B cell (primary cell): ENCODE results near the gene SNRPE. TPM values are rescaled to one million over a fixed set of nuclear protein-coding genes. Genes with fewer than 3 reads are reported as not detected.
"Not testable (repeated sequence)": the region's sequence is repeated elsewhere in the genome, so short reads cannot be mapped to it uniquely, and the experiment has no call there.

Experiments
- ATAC-seq: fragments of 200-7000 bp; cut with Tn5 transposase; one replicate; pipeline ENCODE4 v1.10.0; 2021; ENCODE audit warnings: low read depth, mild to moderate bottlenecking, moderate number of reproducible peaks, moderate library complexity
- CTCF ChIA-PET: fragments of 350-600 bp; sonication (Branson Sonifier 250); formaldehyde crosslinking; loops from one replicate; lab custom pipeline; 2021; ENCODE audit warnings: antibody characterized with exemption, inconsistent platforms; lab: Charles Lee
- POLR2A ChIA-PET: fragments of 350-600 bp; sonication (Branson Sonifier 250); formaldehyde crosslinking; loops from one replicate; lab custom pipeline; 2021; ENCODE audit warnings: antibody characterized with exemption; lab: Charles Lee
- DNase-seq: peaks from one replicate; pipeline ENCODE4 v3.0.0; 2013
- H2AFZ ChIP-seq: 2 replicates; pipeline ENCODE4 v1.6.1; 2012; ENCODE audit warnings: mild to moderate bottlenecking, low read depth, low read length; ENCODE audit not compliant: insufficient read depth, poor library complexity, severe bottlenecking
- H3K27ac ChIP-seq, 2 donors: 1 replicate in 1 of 2; 2 replicates in 1 of 2; pipeline ENCODE4 v1.5.1; 2012 to 2013; ENCODE audit warnings: low read length in 2 of 2, mild to moderate bottlenecking in 2 of 2, moderate library complexity in 1 of 2
- H3K27me3 ChIP-seq, 4 experiments: fragments of 200-600 bp in 1 of 4; sonication (generic) in 1 of 4; replicated peaks in 1 of 4; 1 replicate in 2 of 4; 2 replicates in 2 of 4; pipeline versions ENCODE4 v1.6.1 to v1.7.0; 2013 to 2016; ENCODE audit warnings: low read length in 3 of 4, mild to moderate bottlenecking in 2 of 4, mixed read lengths in 1 of 4, moderate library complexity in 1 of 4; ENCODE audit not compliant: insufficient read depth in 4 of 4, control insufficient read depth in 3 of 4; ENCODE audit errors: control extremely low read depth in 1 of 4
- H3K36me3 ChIP-seq, 2 experiments: replicated peaks in 1 of 2; 1 replicate in 1 of 2; 2 replicates in 1 of 2; pipeline versions ENCODE4 v1.6.1 to v1.7.1; 2013; ENCODE audit warnings: low read length in 1 of 2; ENCODE audit not compliant: insufficient read depth in 2 of 2, control insufficient read depth in 1 of 2; ENCODE audit errors: control extremely low read depth in 1 of 2, extremely low read depth in 1 of 2
- H3K4me1 ChIP-seq, 2 donors: fragments of 200-600 bp in 1 of 2; sonication (generic) in 1 of 2; 1 replicate in 1 of 2; 2 replicates in 1 of 2; pipeline versions ENCODE4 v1.5.1 to v1.6.1; 2013 to 2017; ENCODE audit warnings: low read length in 2 of 2; ENCODE audit not compliant: control insufficient read depth in 2 of 2, insufficient read depth in 2 of 2
- H3K4me2 ChIP-seq: replicated peaks from 2 replicates; pipeline ENCODE3; 2012; ENCODE audit warnings: mild to moderate bottlenecking, low read depth, low read length; ENCODE audit not compliant: poor library complexity, severe bottlenecking
- H3K4me3 ChIP-seq, 5 experiments: fragments of 200-600 bp in 1 of 5; sonication (generic) in 1 of 5; 1 replicate in 3 of 5; 2 replicates in 2 of 5; pipeline versions ENCODE4 v1.5.1 to v1.7.0; 2011 to 2016; ENCODE audit warnings: low read length in 4 of 5, mild to moderate bottlenecking in 4 of 5, low read depth in 2 of 5, control low read depth in 1 of 5, moderate library complexity in 1 of 5; ENCODE audit not compliant: insufficient read depth in 1 of 5; ENCODE audit errors: control extremely low read depth in 1 of 5, extremely low read depth in 1 of 5
- H3K79me2 ChIP-seq: fragments of 200-600 bp; sonication (generic); one replicate; pipeline ENCODE4 v1.6.0; 2016; ENCODE audit warnings: low read length; ENCODE audit not compliant: control insufficient read depth, insufficient read depth
- H3K9ac ChIP-seq: fragments of 200-600 bp; sonication (generic); 2 replicates; pipeline ENCODE4 v1.6.1; 2017; ENCODE audit warnings: mild to moderate bottlenecking, low read length, moderate library complexity
- H3K9me3 ChIP-seq, 3 donors: one replicate each; pipeline versions ENCODE4 v1.6.1 to v1.7.1; 2013; ENCODE audit warnings: low read length in 2 of 3; ENCODE audit not compliant: control insufficient read depth in 2 of 3, insufficient read depth in 1 of 3; ENCODE audit errors: control extremely low read depth in 1 of 3
- H4K20me1 ChIP-seq: 2 replicates; pipeline ENCODE4 v1.6.0; 2012; ENCODE audit warnings: mild to moderate bottlenecking, low read length; ENCODE audit not compliant: insufficient read depth, control insufficient read depth, poor library complexity, severe bottlenecking
- H3K27ac Mint-ChIP-seq: one replicate; pipeline ENCODE4 v1.8.0; 2021; ENCODE audit warnings: mixed read lengths
- H3K27me3 Mint-ChIP-seq: one replicate; pipeline ENCODE4 v1.8.0; 2021; ENCODE audit warnings: mixed read lengths
- H3K4me1 Mint-ChIP-seq: one replicate; pipeline ENCODE4 v1.8.0; 2021; ENCODE audit warnings: mixed read lengths
- H3K4me3 Mint-ChIP-seq: one replicate; pipeline ENCODE4 v1.8.0; 2021; ENCODE audit warnings: mixed read lengths
- H3K9me3 Mint-ChIP-seq: one replicate; pipeline ENCODE4 v1.8.0; 2022; ENCODE audit warnings: mixed read lengths; ENCODE audit not compliant: insufficient read depth
- CTCF ChIP-seq: fragments of 200-600 bp; IDR thresholded peaks from one replicate; pipeline ENCODE4 v1.8.0; 2022; ENCODE audit warnings: antibody characterized with exemption, mild to moderate bottlenecking
- EZH2 ChIP-seq: IDR thresholded peaks from 2 replicates; pipeline ENCODE4 v1.6.1; 2012; ENCODE audit warnings: borderline replicate concordance, low read depth, mild to moderate bottlenecking, moderate library complexity, low read length; ENCODE audit not compliant: insufficient read depth, poor library complexity, severe bottlenecking
- WGBS: methylation state at CpG from one replicate; pipeline ENCODE4 v1.1.5; 2013; ENCODE audit warnings: missing lambda C conversion rate; ENCODE audit not compliant: insufficient coverage; 5-methylcytosine and 5-hydroxymethylcytosine counted together
- intact Hi-C: fragments of 100-400 bp; cut with micrococcal nuclease; formaldehyde crosslinking; loops from one replicate; pipeline ENCODE4 v1.10.0; 2022
- polyA plus RNA-seq: library from polyadenylated mRNA; depleted of rRNA; stranded (reverse); fragments of >200 nt; gene quantifications from 2 replicates; pipeline ENCODE4 v1.2.3, GENCODE V29; 2012
- total RNA-seq, 2 donors: library from RNA; stranded (reverse); fragments of 120-200 nt in 1 of 2; gene quantifications; 1 replicate in 1 of 2; 2 replicates in 1 of 2; pipeline versions ENCODE4 v1.2.3 to v1.2.4, GENCODE V29; 2013 to 2022

SNRPE gene
- total and polyA plus RNA-seq, 2 donors (not counting 1 experiment from before 2014, with no cell fraction given), result 76.9 to 80.8 TPM

DNA sequence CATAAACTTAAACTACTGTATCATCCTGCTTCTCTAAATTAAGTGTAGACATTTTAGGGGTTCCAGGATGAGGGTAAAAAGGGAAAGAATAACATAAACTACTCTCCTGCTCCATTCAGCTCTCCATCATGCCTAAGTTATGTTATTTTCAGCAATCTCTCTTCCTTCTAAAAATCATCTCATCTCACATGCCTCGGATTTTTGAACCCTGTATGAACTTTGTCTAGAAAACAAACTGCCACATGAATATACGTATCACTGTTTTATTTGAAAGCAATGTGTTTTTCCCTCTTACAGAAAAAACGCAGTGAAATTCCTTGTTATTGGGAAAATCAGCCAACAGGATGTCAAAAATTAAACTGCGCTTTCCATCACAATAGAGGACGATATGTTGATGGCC lies 33.4 kb upstream of the SNRPE start:
- Mint-ChIP-seq H3K27me3 (no peaks in the 10 kb centered on the region), H3K4me1 (peaks cover 6% of the 10 kb centered on the region), H3K27ac (no peak overlapping the region), H3K4me3 (no peak overlapping the region), H3K9me3 (no peaks in the 10 kb centered on the region)
- DNase-seq, result no peak
- no CpG with 5 or more reads among the region's 5 CpGs for WGBS
- H3K4me1 ChIP-seq, result no peaks in the 10 kb centered on the region
- H3K9ac ChIP-seq, result no peak overlapping the region
- no peak for ATAC-seq
- H3K27me3 ChIP-seq, result no peaks in the 10 kb centered on the region
- H3K79me2 ChIP-seq, result peaks cover 29% of the 10 kb centered on the region
- CTCF ChIA-PET, result interaction anchor here (0.7 kb wide), 1 partner anchor 80 kb away, joined by 3 read pairs; no protein-coding TSS in a partner anchor
- no peak overlapping the region for H3K27ac ChIP-seq
- no peak overlapping the region for H3K4me3 ChIP-seq
- POLR2A ChIA-PET, result no interaction called here
- H3K4me2 ChIP-seq, result no peak overlapping the region
- no peak for TF ChIP-seq EZH2
- TF ChIP-seq CTCF, result no peak
- intact Hi-C loops, result no loop called here
- H3K9me3 ChIP-seq, result no peaks in the 10 kb centered on the region
- H2AFZ ChIP-seq, result no peak overlapping the region
- H4K20me1 ChIP-seq, result peaks cover 29% of the 10 kb centered on the region
- peaks cover 25 to 88% of the 10 kb centered on the region in 2 experiments for H3K36me3 ChIP-seq

GRCh38 chr1:203828503-203828902 lies 32.9 kb upstream of the SNRPE start:
- Histone ChIP-seq H3K27ac (no peak overlapping the region), H3K79me2 (peaks cover 24% of the 10 kb centered on the region), H2AFZ (no peak overlapping the region), H3K36me3 (peaks cover 21 to 86% of the 10 kb centered on the region in 2 experiments), H3K9ac (no peak overlapping the region), H3K4me1 (no peaks in the 10 kb centered on the region), H3K4me3 (no peak overlapping the region), H4K20me1 (peaks cover 24% of the 10 kb centered on the region), H3K9me3 (no peaks in the 10 kb centered on the region), H3K4me2 (no peak overlapping the region), H3K27me3 (no peaks in the 10 kb centered on the region)
- CTCF ChIA-PET, result no interaction called here
- no CpG with 5 or more reads among the region's 1 CpG for WGBS
- DNase-seq, result no peak
- Mint-ChIP-seq H3K9me3 (no peaks in the 10 kb centered on the region), H3K4me1 (peaks cover 6% of the 10 kb centered on the region), H3K4me3 (no peak overlapping the region), H3K27ac (no peak overlapping the region), H3K27me3 (no peaks in the 10 kb centered on the region)
- no peak for ATAC-seq
- intact Hi-C loops, result no loop called here
- POLR2A ChIA-PET, result no interaction called here
- TF ChIP-seq CTCF (no peak), EZH2 (no peak)

- peaks cover 17% of the 10 kb centered on the region for H3K79me2 ChIP-seq
- H2AFZ ChIP-seq, H3K4me3 ChIP-seq, ATAC-seq, DNase-seq, H3K27ac ChIP-seq, intact Hi-C loops, H3K27me3 Mint-ChIP-seq, H3K4me1 ChIP-seq, H3K9me3 ChIP-seq, H3K4me1 Mint-ChIP-seq, H3K4me3 Mint-ChIP-seq, H3K9ac ChIP-seq, H3K9me3 Mint-ChIP-seq, H3K4me2 ChIP-seq, H3K27me3 ChIP-seq: not testable (repeated sequence)
- peak overlapping the region; percentile 22 for H3K27ac Mint-ChIP-seq
- CTCF ChIA-PET, result interaction anchor here (0.5 to 1.5 kb wide), 2 partner anchors 32 to 53 kb away, joined by 3 read pairs; no protein-coding TSS in a partner anchor
- H3K36me3 ChIP-seq, result peaks cover 19 to 90% of the 10 kb centered on the region in 2 experiments
- WGBS, result no CpG with 5 or more reads among the region's 5 CpGs
- POLR2A ChIA-PET, result interaction anchor here (0.6 kb wide), 1 partner anchor 1792 kb away, joined by 5 read pairs; no protein-coding TSS in a partner anchor
- peaks cover 17% of the 10 kb centered on the region for H4K20me1 ChIP-seq
These were observed 32.2 kb upstream of the SNRPE start for GRCh38 chr1:203829247-203829646.
